ENCODE data around the gene GALM. TPM values are rescaled to one million over a fixed set of nuclear protein-coding genes. Genes with fewer than 3 reads are reported as not detected.
A peak's percentile ranks its signal among the peaks of the same experiment; 100 is the strongest.
"Not testable (repeated sequence)": the region's sequence is repeated elsewhere in the genome, so short reads cannot be mapped to it uniquely, and the experiment has no call there.

The GALM gene
- polyA plus RNA-seq, 3 donors from 2014 or later = 7.0 to 14.9 (median 14.8) TPM

- H3K27me3 Mint-ChIP-seq (ENCODE audit: low read depth in 3 of 3) = peaks cover 0 to 2% (median 0%) of the 10 kb centered on the region in 3 donors
- peak overlapping the region in 2 of 6 donors; percentile 16 to 46 for H3K27ac Mint-ChIP-seq
- no peak overlapping the region for H3K4me3 Mint-ChIP-seq
- H3K9me3 Mint-ChIP-seq = no peaks in the 10 kb centered on the region
- peaks cover 8 to 26% of the 10 kb centered on the region in 2 donors for H3K4me1 Mint-ChIP-seq
- no peak for DNase-seq
- H3K36me3 Mint-ChIP-seq = peaks cover 0 to 4% (median 0%) of the 10 kb centered on the region in 3 donors
These were observed 32.6 kb downstream of the GALM start for GRCh38 chr2:38698467-38699003.

- peak overlapping the region in 4 of 5 donors; percentile 3 to 71 (median 35) for H3K4me3 Mint-ChIP-seq
- DNase-seq = peak in 1 of 3 donors; percentile 10
- H3K36me3 Mint-ChIP-seq = peaks cover 0 to 6% (median 2%) of the 10 kb centered on the region in 3 donors
- peak overlapping the region in 5 of 6 donors; percentile 16 to 87 (median 44) for H3K27ac Mint-ChIP-seq
- H3K9me3 Mint-ChIP-seq = no peaks in the 10 kb centered on the region
- H3K27me3 Mint-ChIP-seq (ENCODE audit: low read depth in 3 of 3) = peaks cover 0 to 2% (median 0%) of the 10 kb centered on the region in 3 donors
- H3K4me1 Mint-ChIP-seq = peaks cover 8 to 26% of the 10 kb centered on the region in 2 donors
These were observed 34.3 kb downstream of the GALM start for GRCh38 chr2:38700113-38700785.

- Mint-ChIP-seq H3K36me3 (peaks cover 0 to 9% (median 4%) of the 10 kb centered on the region in 3 donors), H3K4me3 (peak overlapping the region in 2 of 5 donors; percentile 25 to 71), H3K9me3 (no peaks in the 10 kb centered on the region), H3K27me3 (ENCODE audit: low read depth in 3 of 3) (peaks cover 0 to 2% (median 2%) of the 10 kb centered on the region in 3 donors), H3K4me1 (peaks cover 8 to 26% of the 10 kb centered on the region in 2 donors), H3K27ac (peak overlapping the region in 4 of 6 donors; percentile 16 to 87 (median 62))
- no peak for DNase-seq
These were observed 35.1 kb downstream of the GALM start for GRCh38 chr2:38700881-38701458.

- Mint-ChIP-seq H3K36me3 (peaks cover 0 to 9% (median 4%) of the 10 kb centered on the region in 3 donors), H3K27ac (no peak overlapping the region), H3K4me3 (no peak overlapping the region), H3K27me3 (ENCODE audit: low read depth in 3 of 3) (peaks cover 0 to 2% (median 2%) of the 10 kb centered on the region in 3 donors), H3K4me1 (peaks cover 8 to 26% of the 10 kb centered on the region in 2 donors), H3K9me3 (no peaks in the 10 kb centered on the region)
- DNase-seq = no peak
These were observed 35.6 kb downstream of the GALM start for GRCh38 chr2:38701542-38701941.

GRCh38 chr2:38702413-38702812 lies 36.5 kb downstream of the GALM start:
- Mint-ChIP-seq H3K9me3 (no peaks in the 10 kb centered on the region), H3K27ac (peak overlapping the region in 2 of 6 donors; percentile 25 to 41), H3K27me3 (ENCODE audit: low read depth in 3 of 3) (peaks cover 0 to 2% (median 2%) of the 10 kb centered on the region in 3 donors), H3K4me3 (no peak overlapping the region), H3K4me1 (peaks cover 5 to 21% of the 10 kb centered on the region in 2 donors), H3K36me3 (peaks cover 0 to 9% (median 4%) of the 10 kb centered on the region in 3 donors)
- DNase-seq = no peak

- H3K27me3 Mint-ChIP-seq (ENCODE audit: low read depth in 3 of 3); DNase-seq; H3K9me3 Mint-ChIP-seq; H3K27ac Mint-ChIP-seq; H3K36me3 Mint-ChIP-seq; H3K4me3 Mint-ChIP-seq: not testable (repeated sequence)
- peaks cover 2 to 16% of the 10 kb centered on the region in 2 donors for H3K4me1 Mint-ChIP-seq
These were observed 37.4 kb downstream of the GALM start for GRCh38 chr2:38703336-38703735.

GRCh38 chr2:38704664-38705063 lies 38.8 kb downstream of the GALM start:
- peaks cover 7 to 28% of the 10 kb centered on the region in 2 donors for H3K4me1 Mint-ChIP-seq
- H3K9me3 Mint-ChIP-seq = no peaks in the 10 kb centered on the region

GRCh38 chr2:38706846-38707345 lies 41.0 kb downstream of the GALM start:
- H3K27ac Mint-ChIP-seq = peak overlapping the region in 3 of 6 donors; percentile 3 to 47 (median 40)
- no peak for DNase-seq
- peaks cover 10 to 22% of the 10 kb centered on the region in 2 donors for H3K4me1 Mint-ChIP-seq
- H3K36me3 Mint-ChIP-seq = peaks cover 5 to 14% (median 11%) of the 10 kb centered on the region in 3 donors
- peaks cover 0 to 3% (median 0%) of the 10 kb centered on the region in 3 donors for H3K27me3 Mint-ChIP-seq (ENCODE audit: low read depth in 3 of 3)
- H3K9me3 Mint-ChIP-seq = peaks cover 0 to 3% (median 0%) of the 10 kb centered on the region in 6 donors
- H3K4me3 Mint-ChIP-seq = no peak overlapping the region

More at GRCh38 chr2:38704664-38705063, 38.8 kb downstream of the GALM start:
- peaks cover 0 to 9% (median 6%) of the 10 kb centered on the region in 3 donors for H3K36me3 Mint-ChIP-seq
- H3K4me3 Mint-ChIP-seq = no peak overlapping the region
- H3K27me3 Mint-ChIP-seq (ENCODE audit: low read depth in 3 of 3) = peaks cover 0 to 3% (median 2%) of the 10 kb centered on the region in 3 donors
- no peak overlapping the region for H3K27ac Mint-ChIP-seq
- no peak for DNase-seq

GRCh38 chr2:38708491-38708890 lies 42.6 kb downstream of the GALM start:
- Mint-ChIP-seq H3K27ac (peak overlapping the region in 2 of 6 donors; percentile 58 to 78), H3K4me1 (peaks cover 10 to 22% of the 10 kb centered on the region in 2 donors), H3K36me3 (peaks cover 5 to 14% (median 11%) of the 10 kb centered on the region in 3 donors), H3K4me3 (peak overlapping the region in 1 of 5 donors; percentile 27)
- H3K9me3 Mint-ChIP-seq; DNase-seq; H3K27me3 Mint-ChIP-seq (ENCODE audit: low read depth in 3 of 3): not testable (repeated sequence)

GRCh38 chr2:38708900-38709566 lies 43.1 kb downstream of the GALM start:
- Mint-ChIP-seq H3K27ac (peak overlapping the region in 2 of 6 donors; percentile 58 to 78), H3K9me3 (peaks cover 0 to 3% (median 0%) of the 10 kb centered on the region in 6 donors), H3K27me3 (ENCODE audit: low read depth in 3 of 3) (peaks cover 0 to 3% (median 0%) of the 10 kb centered on the region in 3 donors), H3K4me1 (peaks cover 10 to 22% of the 10 kb centered on the region in 2 donors), H3K36me3 (peaks cover 5 to 14% (median 11%) of the 10 kb centered on the region in 3 donors), H3K4me3 (peak overlapping the region in 2 of 5 donors; percentile 27 to 40)
- DNase-seq = no peak

- Mint-ChIP-seq H3K4me3 (peak overlapping the region in 1 of 5 donors; percentile 17), H3K9me3 (peaks cover 0 to 3% (median 0%) of the 10 kb centered on the region in 6 donors), H3K36me3 (peaks cover 5 to 14% (median 11%) of the 10 kb centered on the region in 3 donors), H3K4me1 (peaks cover 10 to 22% of the 10 kb centered on the region in 2 donors), H3K27ac (peak overlapping the region in 2 of 6 donors; percentile 32 to 64), H3K27me3 (ENCODE audit: low read depth in 3 of 3) (peaks cover 0 to 3% (median 0%) of the 10 kb centered on the region in 3 donors)
- peak; percentile 3 to 35 (median 25) for DNase-seq
These were observed 43.8 kb downstream of the GALM start for GRCh38 chr2:38709567-38710194.

GRCh38 chr2:38711558-38711957 lies 45.6 kb downstream of the GALM start:
- H3K4me3 Mint-ChIP-seq = no peak overlapping the region
- DNase-seq = no peak
- peaks cover 0 to 2% (median 0%) of the 10 kb centered on the region in 3 donors for H3K27me3 Mint-ChIP-seq (ENCODE audit: low read depth in 3 of 3)
- H3K4me1 Mint-ChIP-seq = peaks cover 10 to 22% of the 10 kb centered on the region in 2 donors
- H3K36me3 Mint-ChIP-seq = peaks cover 5 to 11% (median 8%) of the 10 kb centered on the region in 3 donors
- peaks cover 0 to 3% (median 0%) of the 10 kb centered on the region in 6 donors for H3K9me3 Mint-ChIP-seq
- H3K27ac Mint-ChIP-seq = peak overlapping the region in 1 of 6 donors; percentile 46

Data from immature natural killer cell (primary cell).